HEK293 (cell line): ENCODE data around the gene FOSL1.
"Not testable (repeated sequence)": the region's sequence is repeated elsewhere in the genome, so short reads cannot be mapped to it uniquely, and the experiment has no call there.

Experiments used
- CTCF ChIA-PET: fragments of 350-600 bp; formaldehyde crosslinking; extraction: SDS; loops from one replicate; lab custom pipeline; 2021; ENCODE audit warnings: antibody characterized with exemption; lab: Yijun Ruan, JAX
- POLR2A ChIA-PET: fragments of 300-600 bp; formaldehyde crosslinking; extraction: SDS; loops from one replicate; lab custom pipeline; 2020; ENCODE audit warnings: antibody characterized with exemption, inconsistent platforms; lab: Yijun Ruan, JAX
- H3K27ac ChIP-seq: fragments of 200-500 bp; sonication (Bioruptor generic); 2 replicates; pipeline ENCODE4 v1.5.1; 2014; ENCODE audit warnings: low read depth, low read length, control low read depth, inconsistent platforms; ENCODE audit errors: extremely low read depth
- H3K36me3 ChIP-seq, 2 experiments: fragments of 200-500 bp in 1 of 2; sonication (Bioruptor generic) in 1 of 2; 1 replicate in 1 of 2; 2 replicates in 1 of 2; pipeline ENCODE4 v1.5.1; 2014 to 2017; ENCODE audit warnings: inconsistent platforms in 2 of 2, low read length in 2 of 2; ENCODE audit not compliant: control insufficient read depth in 2 of 2, insufficient read depth in 1 of 2
- H3K4me1 ChIP-seq: fragments of 200-500 bp; sonication (Bioruptor generic); 2 replicates; pipeline ENCODE4 v1.5.1; 2014; ENCODE audit warnings: mild to moderate bottlenecking, low read length, inconsistent platforms; ENCODE audit not compliant: control insufficient read depth, insufficient read depth
- H3K4me3 ChIP-seq: 2 replicates; pipeline ENCODE4 v1.5.1; 2011; ENCODE audit warnings: low read depth, mild to moderate bottlenecking, control low read depth, low read length, moderate library complexity
- H3K9me3 ChIP-seq: fragments of 200-500 bp; sonication (Bioruptor generic); 2 replicates; pipeline ENCODE4 v1.5.1; 2014; ENCODE audit warnings: low read depth, low read length, inconsistent platforms; ENCODE audit not compliant: control insufficient read depth, insufficient read depth
- RBAK ChIP-seq: fragments of 450-650 bp; formaldehyde crosslinking; IDR thresholded peaks from 2 replicates; pipeline ENCODE4 v1.5.1; 2016; ENCODE audit warnings: missing biosample characterization, missing genetic modification characterization
- REPIN1 ChIP-seq: fragments of 450-650 bp; formaldehyde crosslinking; IDR thresholded peaks from 2 replicates; pipeline ENCODE4 v1.5.1; 2017; ENCODE audit warnings: missing biosample characterization, missing genetic modification characterization, low read depth
- SCRT1 ChIP-seq: fragments of 450-650 bp; formaldehyde crosslinking; IDR thresholded peaks from 2 replicates; pipeline ENCODE4 v1.5.1; 2016; ENCODE audit warnings: missing biosample characterization, missing genetic modification characterization, borderline replicate concordance
- SP7 ChIP-seq: fragments of 450-650 bp; formaldehyde crosslinking; IDR thresholded peaks from 2 replicates; pipeline ENCODE4 v1.5.1; 2016; ENCODE audit warnings: missing biosample characterization, missing genetic modification characterization
- ZFP37 ChIP-seq: fragments of 450-650 bp; formaldehyde crosslinking; IDR thresholded peaks from 2 replicates; pipeline ENCODE4 v1.5.1; 2016; ENCODE audit warnings: missing biosample characterization, missing genetic modification characterization
- ZIC2 ChIP-seq: fragments of 450-650 bp; formaldehyde crosslinking; IDR thresholded peaks from 2 replicates; pipeline ENCODE4 v1.5.1; 2016; ENCODE audit warnings: missing biosample characterization, missing genetic modification characterization
- ZNF155 ChIP-seq: fragments of 450-650 bp; formaldehyde crosslinking; IDR thresholded peaks from 2 replicates; pipeline ENCODE4 v1.5.1; 2016; ENCODE audit warnings: missing biosample characterization, missing genetic modification characterization
- ZNF202 ChIP-seq: fragments of 450-650 bp; formaldehyde crosslinking; IDR thresholded peaks from 2 replicates; pipeline ENCODE4 v1.5.1; 2016; ENCODE audit warnings: missing biosample characterization, missing genetic modification characterization, borderline replicate concordance
- ZNF223 ChIP-seq: fragments of 450-650 bp; formaldehyde crosslinking; IDR thresholded peaks from 2 replicates; pipeline ENCODE4 v1.5.1; 2016; ENCODE audit warnings: missing biosample characterization, missing genetic modification characterization
- ZNF302 ChIP-seq: fragments of 450-650 bp; formaldehyde crosslinking; IDR thresholded peaks from 2 replicates; pipeline ENCODE4 v1.5.1; 2016; ENCODE audit warnings: missing biosample characterization, missing genetic modification characterization, low read depth
- ZNF391 ChIP-seq: fragments of 450-650 bp; formaldehyde crosslinking; IDR thresholded peaks from 2 replicates; pipeline ENCODE4 v1.5.1; 2016; ENCODE audit warnings: low read depth, missing biosample characterization, missing genetic modification characterization, borderline replicate concordance
- ZNF426 ChIP-seq: fragments of 450-650 bp; formaldehyde crosslinking; IDR thresholded peaks from 2 replicates; pipeline ENCODE4 v1.5.1; 2017; ENCODE audit warnings: missing biosample characterization, missing genetic modification characterization, mild to moderate bottlenecking, inconsistent platforms, moderate library complexity
- ZNF544 ChIP-seq: fragments of 450-650 bp; formaldehyde crosslinking; IDR thresholded peaks from 2 replicates; pipeline ENCODE4 v1.5.0; 2017; ENCODE audit warnings: missing biosample characterization, missing genetic modification characterization
- ZNF585B ChIP-seq: fragments of 450-650 bp; formaldehyde crosslinking; IDR thresholded peaks from 2 replicates; pipeline ENCODE4 v1.5.1; 2016; ENCODE audit warnings: missing biosample characterization, missing genetic modification characterization
- ZNF621 ChIP-seq: fragments of 450-650 bp; formaldehyde crosslinking; IDR thresholded peaks from 2 replicates; pipeline ENCODE4 v1.5.1; 2017; ENCODE audit warnings: missing biosample characterization, missing genetic modification characterization
- ZNF629 ChIP-seq: fragments of 450-650 bp; formaldehyde crosslinking; IDR thresholded peaks from 2 replicates; pipeline ENCODE4 v1.5.1; 2017; ENCODE audit warnings: missing biosample characterization, missing genetic modification characterization
- ZNF670 ChIP-seq: fragments of 450-650 bp; formaldehyde crosslinking; IDR thresholded peaks from 2 replicates; pipeline ENCODE4 v1.5.1; 2016; ENCODE audit warnings: missing biosample characterization, missing genetic modification characterization, low read depth
- ZNF701 ChIP-seq: fragments of 450-650 bp; formaldehyde crosslinking; IDR thresholded peaks from 2 replicates; pipeline ENCODE4 v1.5.1; 2016; ENCODE audit warnings: missing biosample characterization, missing genetic modification characterization
- ZNF768 ChIP-seq: fragments of 450-650 bp; formaldehyde crosslinking; IDR thresholded peaks from 2 replicates; pipeline ENCODE4 v1.5.1; 2018; ENCODE audit warnings: missing biosample characterization, mild to moderate bottlenecking, missing genetic modification characterization
- ZSCAN30 ChIP-seq: fragments of 450-650 bp; IDR thresholded peaks from 2 replicates; pipeline ENCODE4 v1.5.1; 2018; ENCODE audit warnings: missing biosample characterization, mild to moderate bottlenecking, missing genetic modification characterization, moderate library complexity
- TF ChIP-seq, protein P1 (sequence below): fragments of 450-650 bp; formaldehyde crosslinking; IDR thresholded peaks from 2 replicates; pipeline ENCODE4 v1.5.1; 2016; ENCODE audit warnings: missing biosample characterization, missing genetic modification characterization
- TF ChIP-seq, protein P2 (sequence below): fragments of 450-650 bp; formaldehyde crosslinking; IDR thresholded peaks from 2 replicates; pipeline ENCODE4 v1.5.1; 2016; ENCODE audit warnings: missing biosample characterization, missing genetic modification characterization
- TF ChIP-seq, protein P3 (sequence below): fragments of 450-650 bp; formaldehyde crosslinking; IDR thresholded peaks from 2 replicates; pipeline ENCODE4 v1.5.1; 2016; ENCODE audit warnings: missing biosample characterization, missing genetic modification characterization

Gene FOSL1

DNA sequence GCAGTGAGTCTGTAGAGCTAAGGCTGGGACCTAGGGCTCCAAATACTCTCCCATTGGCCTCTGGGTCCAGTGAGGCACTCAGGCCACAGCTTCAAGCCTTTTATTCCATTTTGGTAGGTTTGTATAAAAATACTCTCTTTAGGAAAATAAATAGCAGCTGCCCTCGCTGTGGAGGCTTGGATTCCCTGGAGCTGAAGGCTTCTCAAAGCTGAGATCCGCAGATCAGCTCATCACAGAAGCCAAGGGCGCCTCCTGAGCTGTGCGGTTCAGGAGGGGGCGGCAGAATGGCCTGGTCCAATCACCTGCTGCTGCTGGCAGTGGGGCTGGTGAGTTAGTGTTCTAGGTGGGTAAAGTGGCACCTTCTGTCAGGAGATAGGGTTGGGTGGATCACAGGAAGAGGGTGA, 8.0 kb downstream of the FOSL1 start:
- not testable (repeated sequence) for H3K4me1 ChIP-seq, H3K4me3 ChIP-seq, H3K9me3 ChIP-seq, H3K27ac ChIP-seq, H3K36me3 ChIP-seq
- TF ChIP-seq, protein P1, sequence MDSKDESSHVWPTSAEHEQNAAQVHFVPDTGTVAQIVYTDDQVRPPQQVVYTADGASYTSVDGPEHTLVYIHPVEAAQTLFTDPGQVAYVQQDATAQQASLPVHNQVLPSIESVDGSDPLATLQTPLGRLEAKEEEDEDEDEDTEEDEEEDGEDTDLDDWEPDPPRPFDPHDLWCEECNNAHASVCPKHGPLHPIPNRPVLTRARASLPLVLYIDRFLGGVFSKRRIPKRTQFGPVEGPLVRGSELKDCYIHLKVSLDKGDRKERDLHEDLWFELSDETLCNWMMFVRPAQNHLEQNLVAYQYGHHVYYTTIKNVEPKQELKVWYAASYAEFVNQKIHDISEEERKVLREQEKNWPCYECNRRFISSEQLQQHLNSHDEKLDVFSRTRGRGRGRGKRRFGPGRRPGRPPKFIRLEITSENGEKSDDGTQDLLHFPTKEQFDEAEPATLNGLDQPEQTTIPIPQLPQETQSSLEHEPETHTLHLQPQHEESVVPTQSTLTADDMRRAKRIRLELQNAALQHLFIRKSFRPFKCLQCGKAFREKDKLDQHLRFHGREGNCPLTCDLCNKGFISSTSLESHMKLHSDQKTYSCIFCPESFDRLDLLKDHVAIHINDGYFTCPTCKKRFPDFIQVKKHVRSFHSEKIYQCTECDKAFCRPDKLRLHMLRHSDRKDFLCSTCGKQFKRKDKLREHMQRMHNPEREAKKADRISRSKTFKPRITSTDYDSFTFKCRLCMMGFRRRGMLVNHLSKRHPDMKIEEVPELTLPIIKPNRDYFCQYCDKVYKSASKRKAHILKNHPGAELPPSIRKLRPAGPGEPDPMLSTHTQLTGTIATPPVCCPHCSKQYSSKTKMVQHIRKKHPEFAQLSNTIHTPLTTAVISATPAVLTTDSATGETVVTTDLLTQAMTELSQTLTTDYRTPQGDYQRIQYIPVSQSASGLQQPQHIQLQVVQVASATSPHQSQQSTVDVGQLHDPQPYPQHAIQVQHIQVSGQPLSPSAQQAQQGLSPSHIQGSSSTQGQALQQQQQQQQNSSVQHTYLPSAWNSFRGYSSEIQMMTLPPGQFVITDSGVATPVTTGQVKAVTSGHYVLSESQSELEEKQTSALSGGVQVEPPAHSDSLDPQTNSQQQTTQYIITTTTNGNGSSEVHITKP = peak; percentile 57
- ChIA-PET POLR2A (interaction anchor here (5.6 to 6.1 kb wide), 2 partner anchors 8 to 33 kb away, joined by 74 to 121 read pairs; partner anchors contain the start of genes CFL1, FOSL1 and MUS81), CTCF (interaction anchor here (0.6 to 1.9 kb wide), 3 partner anchors 33 to 1134 kb away, joined by 3 to 5 read pairs (median 4); no protein-coding TSS in a partner anchor)

DNA sequence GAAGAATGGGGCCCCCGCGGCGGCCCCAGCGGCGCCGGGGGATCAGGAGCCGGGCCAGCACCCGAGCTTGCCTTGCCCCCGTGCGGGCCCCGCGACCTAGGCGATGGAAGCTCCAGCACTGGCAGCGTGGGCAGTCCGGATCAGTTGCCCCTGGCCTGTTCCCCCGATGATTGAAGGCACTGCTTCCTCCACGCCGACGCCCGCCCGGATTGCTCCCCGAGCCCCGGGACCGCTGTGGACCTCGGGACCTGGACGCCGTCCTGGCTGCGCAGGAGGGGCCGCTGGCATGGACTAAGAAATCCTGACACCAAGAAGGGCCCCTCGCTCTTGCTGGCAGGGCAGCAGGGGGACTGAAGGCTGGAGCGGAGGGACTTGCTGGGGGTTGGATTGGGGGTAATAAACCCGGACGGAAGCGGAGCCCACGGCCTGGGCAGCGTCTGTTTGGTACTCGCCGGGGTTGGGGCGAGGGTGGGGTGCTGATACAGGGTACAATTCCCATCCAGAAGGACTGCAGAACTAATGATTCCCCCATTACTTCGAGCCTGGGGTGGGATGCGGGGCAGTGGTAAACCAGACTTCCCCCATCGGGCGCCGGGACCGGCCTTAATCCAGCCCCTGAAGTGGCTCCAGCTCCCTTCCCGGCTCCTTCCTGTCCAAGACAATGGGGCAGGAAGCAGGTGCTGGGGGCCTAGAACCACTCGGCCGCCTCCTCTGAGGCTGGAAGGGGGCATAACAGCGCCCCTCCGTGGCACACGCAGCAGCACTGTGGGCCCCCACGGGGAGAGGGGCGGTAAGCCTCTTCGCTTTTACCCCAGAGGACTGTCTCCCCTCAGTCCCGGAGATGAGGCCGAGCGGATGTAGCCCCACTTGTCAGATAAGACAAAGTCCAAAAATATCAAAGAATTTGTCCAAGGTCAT, 8.7 kb downstream of the FOSL1 start:
- peaks cover 0 to 9% of the 10 kb centered on the region in 2 experiments; a peak in 2 of 3 replicates for H3K36me3 ChIP-seq
- no peaks in the 10 kb centered on the region for H3K4me1 ChIP-seq
- H3K9me3 ChIP-seq = no peaks in the 10 kb centered on the region
- H3K27ac ChIP-seq = peak overlapping the region; percentile 67; the same call in 1 of the 2 replicates
- H3K4me3 ChIP-seq = peak overlapping the region; percentile 55
- ChIA-PET CTCF (interaction anchor here (0.6 to 9.5 kb wide), 10 partner anchors 10 to 493 kb away, joined by 3 to 189 read pairs (median 12); partner anchors contain the start of genes CFL1, FOSL1, MUS81 and SART1), POLR2A (interaction anchor here (0.5 to 6.1 kb wide), 19 partner anchors 9 to 398 kb away, joined by 3 to 121 read pairs (median 5); partner anchors contain the start of genes C11orf68, CFL1, DRAP1 and FOSL1)
- TF ChIP-seq, protein P2, sequence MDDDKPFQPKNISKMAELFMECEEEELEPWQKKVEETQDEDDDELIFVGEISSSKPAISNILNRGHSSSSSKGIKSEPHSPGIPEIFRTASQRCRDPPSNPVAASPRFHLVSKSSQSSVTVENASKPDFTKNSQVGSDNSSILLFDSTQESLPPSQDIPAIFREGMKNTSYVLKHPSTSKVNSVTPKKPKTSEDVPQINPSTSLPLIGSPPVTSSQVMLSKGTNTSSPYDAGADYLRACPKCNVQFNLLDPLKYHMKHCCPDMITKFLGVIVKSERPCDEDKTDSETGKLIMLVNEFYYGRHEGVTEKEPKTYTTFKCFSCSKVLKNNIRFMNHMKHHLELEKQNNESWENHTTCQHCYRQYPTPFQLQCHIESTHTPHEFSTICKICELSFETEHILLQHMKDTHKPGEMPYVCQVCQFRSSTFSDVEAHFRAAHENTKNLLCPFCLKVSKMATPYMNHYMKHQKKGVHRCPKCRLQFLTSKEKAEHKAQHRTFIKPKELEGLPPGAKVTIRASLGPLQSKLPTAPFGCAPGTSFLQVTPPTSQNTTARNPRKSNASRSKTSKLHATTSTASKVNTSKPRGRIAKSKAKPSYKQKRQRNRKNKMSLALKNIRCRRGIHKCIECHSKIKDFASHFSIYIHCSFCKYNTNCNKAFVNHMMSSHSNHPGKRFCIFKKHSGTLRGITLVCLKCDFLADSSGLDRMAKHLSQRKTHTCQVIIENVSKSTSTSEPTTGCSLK (tag by site-specific recombination) = no peak
- TF ChIP-seq ZNF670 (tag by site-specific recombination) (no peak), ZNF585B (tag by site-specific recombination) (no peak), ZIC2 (tag by site-specific recombination) (peak; percentile 55), ZSCAN30 (0 out of 2 replicates have a peak, but pooled peaks have one; percentile 11), ZNF544 (tag by site-specific recombination) (no peak), ZNF701 (no peak), REPIN1 (no peak), ZNF768 (tag by site-specific recombination) (no peak), ZNF302 (tag by site-specific recombination) (no peak), RBAK (tag by site-specific recombination) (no peak), SP7 (tag by site-specific recombination) (0 out of 2 replicates have a peak, but pooled peaks have one; percentile 10), ZFP37 (tag by site-specific recombination) (no peak), ZNF223 (no peak), ZNF202 (tag by site-specific recombination) (no peak), ZNF621 (tag by site-specific recombination) (no peak), ZNF629 (no peak), SCRT1 (tag by site-specific recombination) (no peak), ZNF426 (tag by site-specific recombination) (no peak), ZNF155 (tag by site-specific recombination) (no peak), ZNF391 (tag by site-specific recombination) (no peak)
- TF ChIP-seq, protein P1 = no peak
- TF ChIP-seq, protein P3, sequence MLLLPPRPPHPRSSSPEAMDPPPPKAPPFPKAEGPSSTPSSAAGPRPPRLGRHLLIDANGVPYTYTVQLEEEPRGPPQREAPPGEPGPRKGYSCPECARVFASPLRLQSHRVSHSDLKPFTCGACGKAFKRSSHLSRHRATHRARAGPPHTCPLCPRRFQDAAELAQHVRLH (tag by site-specific recombination) = no peak
